ENCODE results near the gene F7.

F7 gene

GRCh38 chr13:113152691-113152983 is 47.0 kb downstream of the F7 start:
- peak overlapping the region; percentile 66 for H3K4me3 ChIP-seq

DNA sequence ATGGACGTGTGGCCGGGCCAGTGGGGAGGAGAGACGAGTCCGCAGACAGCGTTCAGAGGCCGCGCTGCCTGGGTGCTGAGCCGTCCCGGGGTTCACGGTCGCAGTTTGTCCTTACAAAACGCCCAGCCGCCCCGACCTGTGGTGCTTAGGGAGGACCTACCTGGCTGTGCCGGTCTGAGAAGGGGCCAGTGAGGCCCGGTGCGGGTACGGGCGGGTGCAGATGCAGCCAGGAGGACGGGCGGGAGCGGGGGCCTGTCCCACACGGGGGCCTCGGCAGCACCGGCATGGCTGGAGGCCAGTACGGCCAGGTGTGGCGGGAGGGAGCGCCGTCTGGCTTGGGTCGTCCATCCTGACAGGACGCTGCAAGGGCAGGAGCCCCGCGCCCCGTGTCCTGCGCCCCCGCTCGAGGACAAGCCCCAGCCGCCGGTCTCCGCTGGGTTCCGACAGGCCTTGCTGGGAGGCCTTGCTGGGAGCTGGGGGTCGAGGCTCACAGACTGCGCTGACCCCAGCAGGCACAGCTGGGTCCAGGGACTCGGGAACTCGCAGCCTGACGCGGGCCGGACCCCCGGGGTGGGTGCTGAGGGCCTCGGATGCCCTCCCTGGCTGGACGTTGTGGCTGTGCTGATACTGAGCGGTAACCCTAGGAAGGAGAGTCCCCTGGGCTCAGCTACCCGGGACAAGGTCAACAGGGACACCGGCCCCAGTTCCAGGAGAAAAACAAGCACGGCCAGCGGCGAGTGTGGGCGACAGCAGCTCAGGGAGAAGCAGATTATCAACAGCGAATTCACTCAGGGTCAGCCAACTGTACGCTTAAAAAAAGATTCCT is 47.6 kb downstream of the F7 start:
- no peak for DNase-seq (ENCODE audit: low read depth, low spot score)
- Histone ChIP-seq H3K4me3 (peak overlapping the region; percentile 73), H3K36me3 (ENCODE audit: insufficient read depth, low read length) (no peaks in the 10 kb centered on the region), H3K9me3 (ENCODE audit: low read depth, low read length) (no peaks in the 10 kb centered on the region), H3K27ac (peak overlapping the region; percentile 91), H3K9ac (ENCODE audit: insufficient read length) (peak overlapping the region; percentile 70)
- TF ChIP-seq FOXP2 (optimal IDR thresholded peaks at IDR 0.05; ENCODE audit: control extremely low read depth, extremely low read length, insufficient read depth) (no peak), POLR2AphosphoS5 (IDR thresholded peaks at IDR 0.05; ENCODE audit: borderline replicate concordance, low read depth, low read length) (no peak), EZH2 (IDR thresholded peaks at IDR 0.05) (no peak)

More at GRCh38 chr13:113152691-113152983, 47.0 kb downstream of the F7 start:
- no peak for DNase-seq (ENCODE audit: low read depth, low spot score)
- TF ChIP-seq POLR2AphosphoS5 (IDR thresholded peaks at IDR 0.05; ENCODE audit: borderline replicate concordance, low read depth, low read length): no peak
- no peak for TF ChIP-seq FOXP2 (optimal IDR thresholded peaks at IDR 0.05; ENCODE audit: control extremely low read depth, extremely low read length, insufficient read depth)
- no peak for TF ChIP-seq EZH2 (IDR thresholded peaks at IDR 0.05)
- Histone ChIP-seq H3K27ac (peak overlapping the region; percentile 77; the same call in 1 of the 2 replicates), H3K9me3 (ENCODE audit: low read depth, low read length) (no peaks in the 10 kb centered on the region), H3K9ac (ENCODE audit: insufficient read length) (peak overlapping the region; percentile 48), H3K36me3 (ENCODE audit: insufficient read depth, low read length) (no peaks in the 10 kb centered on the region)

GRCh38 chr13:113153810-113154748 is 48.5 kb downstream of the F7 start:
- no peaks in the 10 kb centered on the region for H3K9me3 ChIP-seq (ENCODE audit: low read depth, low read length)
- peak overlapping the region; percentile 70 for H3K9ac ChIP-seq (ENCODE audit: insufficient read length)
- DNase-seq (ENCODE audit: low read depth, low spot score): no peak
- H3K36me3 ChIP-seq (ENCODE audit: insufficient read depth, low read length): no peaks in the 10 kb centered on the region
- TF ChIP-seq FOXP2 (optimal IDR thresholded peaks at IDR 0.05; ENCODE audit: control extremely low read depth, extremely low read length, insufficient read depth) (no peak), POLR2AphosphoS5 (IDR thresholded peaks at IDR 0.05; ENCODE audit: borderline replicate concordance, low read depth, low read length) (peak; percentile 77)
- H3K4me3 ChIP-seq: peak overlapping the region; percentile 73
- peak overlapping the region; percentile 91 for H3K27ac ChIP-seq

GRCh38 chr13:113155201-113155600 is 49.6 kb downstream of the F7 start:
- no peak for DNase-seq (ENCODE audit: low read depth, low spot score)
- TF ChIP-seq EZH2 (IDR thresholded peaks at IDR 0.05) (no peak), POLR2AphosphoS5 (IDR thresholded peaks at IDR 0.05; ENCODE audit: borderline replicate concordance, low read depth, low read length) (no peak), FOXP2 (optimal IDR thresholded peaks at IDR 0.05; ENCODE audit: control extremely low read depth, extremely low read length, insufficient read depth) (no peak)
- H3K27ac ChIP-seq: 0 out of 2 replicates have a peak overlapping the region, but pooled peaks have one; percentile 33

GRCh38 chr13:113155982-113156655 is 50.5 kb downstream of the F7 start:
- no peaks in the 10 kb centered on the region for H3K9me3 ChIP-seq (ENCODE audit: low read depth, low read length)
- no peaks in the 10 kb centered on the region for H3K36me3 ChIP-seq (ENCODE audit: insufficient read depth, low read length)
- H3K4me3 ChIP-seq: no peak overlapping the region
- H3K9ac ChIP-seq (ENCODE audit: insufficient read length): no peak overlapping the region
- DNase-seq (ENCODE audit: low read depth, low spot score): no peak
- no peak overlapping the region for H3K27ac ChIP-seq
- TF ChIP-seq FOXP2 (optimal IDR thresholded peaks at IDR 0.05; ENCODE audit: control extremely low read depth, extremely low read length, insufficient read depth) (no peak), EZH2 (IDR thresholded peaks at IDR 0.05) (no peak), POLR2AphosphoS5 (IDR thresholded peaks at IDR 0.05; ENCODE audit: borderline replicate concordance, low read depth, low read length) (no peak)

More at GRCh38 chr13:113155201-113155600, 49.6 kb downstream of the F7 start:
- Histone ChIP-seq H3K9me3 (ENCODE audit: low read depth, low read length) (no peaks in the 10 kb centered on the region), H3K36me3 (ENCODE audit: insufficient read depth, low read length) (no peaks in the 10 kb centered on the region), H3K9ac (ENCODE audit: insufficient read length) (no peak overlapping the region), H3K4me3 (no peak overlapping the region)

DNA sequence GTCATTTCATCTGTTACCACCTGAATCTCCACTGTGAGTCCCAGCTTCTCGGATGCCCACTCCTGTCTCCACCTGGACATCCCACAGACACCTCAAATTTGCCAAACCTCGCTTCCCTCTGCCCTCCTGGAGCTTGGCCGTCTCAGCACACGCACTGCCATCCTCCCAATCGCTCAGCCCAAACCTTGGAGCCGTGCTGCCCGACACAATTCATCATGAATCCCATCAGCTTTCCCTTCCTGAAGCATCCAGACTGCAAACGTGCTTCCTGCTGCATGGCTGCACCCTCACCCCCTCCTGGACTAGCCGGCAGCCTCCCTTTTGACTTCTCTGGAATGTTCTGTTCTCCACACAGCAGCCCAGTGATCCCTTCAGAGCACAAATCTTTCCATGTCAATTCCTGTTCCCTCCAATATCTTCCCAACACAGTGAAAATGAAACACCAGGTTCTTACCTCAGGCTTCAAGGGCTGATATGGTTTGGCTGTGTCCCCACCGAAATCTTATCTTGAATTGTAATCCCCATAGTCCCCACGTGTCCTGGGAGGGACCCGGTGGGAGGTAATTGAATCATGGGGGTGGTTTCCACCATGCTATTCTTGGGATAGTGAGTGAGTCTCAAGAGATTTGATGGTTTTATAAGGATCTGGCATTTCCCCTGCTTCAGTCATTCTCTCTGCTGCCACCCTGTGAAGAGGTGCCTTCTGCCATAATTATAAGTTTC is 51.8 kb downstream of the F7 start:
- H3K4me3 ChIP-seq: no peak overlapping the region
- TF ChIP-seq EZH2 (IDR thresholded peaks at IDR 0.05) (no peak), FOXP2 (optimal IDR thresholded peaks at IDR 0.05; ENCODE audit: control extremely low read depth, extremely low read length, insufficient read depth) (no peak), POLR2AphosphoS5 (IDR thresholded peaks at IDR 0.05; ENCODE audit: borderline replicate concordance, low read depth, low read length) (no peak)
- no peak overlapping the region for H3K9ac ChIP-seq (ENCODE audit: insufficient read length)
- no peaks in the 10 kb centered on the region for H3K36me3 ChIP-seq (ENCODE audit: insufficient read depth, low read length)
- peak overlapping the region; percentile 46; the same call in 1 of the 2 replicates for H3K27ac ChIP-seq
- no peak for DNase-seq (ENCODE audit: low read depth, low spot score)
- H3K9me3 ChIP-seq (ENCODE audit: low read depth, low read length): no peaks in the 10 kb centered on the region

GRCh38 chr13:113157929-113158747 is 52.5 kb downstream of the F7 start, which contains the start of gene PROZ:
PROZ (plus strand) TSS chr13:113158648; CDS start chr13:113158661, 13 bp downstream.
- Histone ChIP-seq H3K36me3 (ENCODE audit: insufficient read depth, low read length) (no peaks in the 10 kb centered on the region), H3K4me3 (no peak within 1 kb of the TSS), H3K27ac (peak within 1 kb of the TSS; percentile 46; the same call in 1 of the 2 replicates), H3K9me3 (ENCODE audit: low read depth, low read length) (no peaks in the 10 kb centered on the region), H3K9ac (ENCODE audit: insufficient read length) (no peak within 1 kb of the TSS)
- TF ChIP-seq EZH2 (IDR thresholded peaks at IDR 0.05): no peak
- TF ChIP-seq POLR2AphosphoS5 (IDR thresholded peaks at IDR 0.05; ENCODE audit: borderline replicate concordance, low read depth, low read length): no peak
- no peak for TF ChIP-seq FOXP2 (optimal IDR thresholded peaks at IDR 0.05; ENCODE audit: control extremely low read depth, extremely low read length, insufficient read depth)
- DNase-seq (ENCODE audit: low read depth, low spot score): no peak
